Heart right ventricle (tissue), 16 donors: ENCODE measurements around the gene PXT1. TPM values are rescaled to one million over a fixed set of nuclear protein-coding genes. Genes with fewer than 3 reads are reported as not detected.
"Not testable (repeated sequence)": the region's sequence is repeated elsewhere in the genome, so short reads cannot be mapped to it uniquely, and the experiment has no call there.

Experiments used
- ATAC-seq, 8 donors: fragments of 200-7000 bp; cut with Tn5 transposase; one replicate each; pipeline ENCODE4 v1.9.1; 2020; ENCODE audit warnings: mild to moderate bottlenecking in 8 of 8, moderate library complexity in 8 of 8, moderate number of reproducible peaks in 1 of 8
- DNase-seq, 2 donors: peaks; one replicate each; pipeline ENCODE4 v3.0.0-alpha.2; 2020
- H3K27ac ChIP-seq, 10 donors: fragments of 200-600 bp; sonication (generic) in 2 of 10; one replicate each; pipeline versions ENCODE4 v1.5.0 to v1.8.0; 2020 to 2022; ENCODE audit warnings: mild to moderate bottlenecking in 3 of 10
- H3K27me3 ChIP-seq, 7 donors: fragments of 200-600 bp; one replicate each; pipeline ENCODE4 v1.8.0; 2021 to 2022; ENCODE audit warnings: mild to moderate bottlenecking in 2 of 7
- H3K36me3 ChIP-seq, 9 donors: fragments of 200-600 bp; sonication (generic) in 1 of 9; one replicate each; pipeline versions ENCODE4 v1.5.0 to v1.8.0; 2020 to 2022; ENCODE audit warnings: mild to moderate bottlenecking in 2 of 9
- H3K4me1 ChIP-seq, 9 donors: fragments of 200-600 bp; sonication (generic) in 1 of 9; one replicate each; pipeline versions ENCODE4 v1.5.0 to v1.8.0; 2020 to 2022; ENCODE audit warnings: mild to moderate bottlenecking in 4 of 9
- H3K4me3 ChIP-seq, 10 donors: fragments of 200-600 bp; sonication (generic) in 2 of 10; one replicate each; pipeline versions ENCODE4 v1.5.0 to v1.8.0; 2020 to 2022; ENCODE audit warnings: mild to moderate bottlenecking in 7 of 10, moderate library complexity in 2 of 10
- H3K9me3 ChIP-seq, 11 donors: fragments of 200-600 bp in 10 of 11; sonication (generic) in 2 of 11; one replicate each; pipeline versions ENCODE4 v1.5.0 to v1.8.0; 2013 to 2022; ENCODE audit warnings: mild to moderate bottlenecking in 2 of 11, control low read depth in 1 of 11, moderate library complexity in 1 of 11
- WGBS, 2 donors: extraction: QIAGEN DNeasy Blood & Tissue Kit; methylation state at CpG; one replicate each; pipeline ENCODE4 v1.1.7; 2013; ENCODE audit warnings: inconsistent platforms in 1 of 2; 5-methylcytosine and 5-hydroxymethylcytosine counted together
- intact Hi-C, 10 donors: fragments of 100-400 bp; cut with DNase I; formaldehyde crosslinking; loops; one replicate each; pipeline versions ENCODE4 v1.11.1 to v1.14.2; 2022
- polyA plus RNA-seq, 2 donors: library from polyadenylated mRNA; stranded (reverse); fragments of 200-250 nt; gene quantifications; one replicate each; pipeline ENCODE4 v1.2.3, GENCODE V29; 2013
- total RNA-seq, 10 donors: library from RNA; stranded (reverse); fragmentation: NEBNext Ultra II Directional in 3 of 10; extraction: Animal tissue kit (Norgen Biotek cat#: 25700) in 3 of 10; gene quantifications; one replicate each; pipeline versions ENCODE4 v1.2.1 to v1.2.4, GENCODE V29; 2021 to 2023
- TF ChIP-seq, protein P1 (sequence below), 9 donors: fragments of 200-600 bp; sonication (generic) in 2 of 9; IDR thresholded peaks; one replicate each; pipeline versions ENCODE4 v1.5.0 to v1.8.0; 2021 to 2022; ENCODE audit warnings: antibody characterized with exemption in 9 of 9, mild to moderate bottlenecking in 5 of 9, moderate library complexity in 1 of 9
- donor health status: Arrhythmogenic right ventricular cardiomyopathy.
- donor health status: ischemic (EF 13 %, LVEDD 7.1; RV severe dilation, severe dysfunction).
- donor health status: healthy with polysubstance abuse.
- donor health status: DM: no; HTN: yes; CAD: no.
- donor health status: DM: no; HTN: no; CAD: no.
- donor health status: ischemic (EF 25% LVEDD 6.9; RV normal size, moderate dysfunction).
- donor health status: ischemic (EF 25% LVEDD 5.7; RV mildly dilated, moderate dysfunction).
- donor health status: healthy.
- donor health status: DM: yes; HTN: yes; CAD: no.
- donor health status: Ischemic cardiomyopathy.
- donor health status: ischemic (EF 35%, LVEDD 5.7; RV mildly dilated, moderate dysfunction).
- donor health status: nonischemic (EF 11% LVEDD 7.7; RV severe dilation, severe dysfunction).
- donor health status: DM: yes; HTN: yes; CAD: no.
- donor health status: PGD.
- donor health status: ischemic (EF 29% LVEDD 5.4; RV normal size, mild dysfunction).
- donor health status: nonischemic (EF 23%, LVEDD 6.1; RV moderate dilation, normal function).

Gene PXT1
- total and polyA plus RNA-seq, 12 donors = 0.15 to 0.34 (median 0.23) TPM; not detected in 5

GRCh38 chr6:36413489-36414480 is 28.9 kb downstream of the PXT1 start:
- Histone ChIP-seq H3K27me3 (no peaks in the 10 kb centered on the region), H3K4me1 (no peaks in the 10 kb centered on the region), H3K4me3 (no peak overlapping the region), H3K36me3 (no peaks in the 10 kb centered on the region), H3K9me3 (peaks cover 0 to 17% (median 2%) of the 10 kb centered on the region in 11 donors), H3K27ac (no peak overlapping the region)
- intact Hi-C loops = no loop called here
- no peak for DNase-seq
- WGBS, 2 donors = 91 to 92% methylated on average over 4 of the region's 4 CpGs
- TF ChIP-seq, protein P1, sequence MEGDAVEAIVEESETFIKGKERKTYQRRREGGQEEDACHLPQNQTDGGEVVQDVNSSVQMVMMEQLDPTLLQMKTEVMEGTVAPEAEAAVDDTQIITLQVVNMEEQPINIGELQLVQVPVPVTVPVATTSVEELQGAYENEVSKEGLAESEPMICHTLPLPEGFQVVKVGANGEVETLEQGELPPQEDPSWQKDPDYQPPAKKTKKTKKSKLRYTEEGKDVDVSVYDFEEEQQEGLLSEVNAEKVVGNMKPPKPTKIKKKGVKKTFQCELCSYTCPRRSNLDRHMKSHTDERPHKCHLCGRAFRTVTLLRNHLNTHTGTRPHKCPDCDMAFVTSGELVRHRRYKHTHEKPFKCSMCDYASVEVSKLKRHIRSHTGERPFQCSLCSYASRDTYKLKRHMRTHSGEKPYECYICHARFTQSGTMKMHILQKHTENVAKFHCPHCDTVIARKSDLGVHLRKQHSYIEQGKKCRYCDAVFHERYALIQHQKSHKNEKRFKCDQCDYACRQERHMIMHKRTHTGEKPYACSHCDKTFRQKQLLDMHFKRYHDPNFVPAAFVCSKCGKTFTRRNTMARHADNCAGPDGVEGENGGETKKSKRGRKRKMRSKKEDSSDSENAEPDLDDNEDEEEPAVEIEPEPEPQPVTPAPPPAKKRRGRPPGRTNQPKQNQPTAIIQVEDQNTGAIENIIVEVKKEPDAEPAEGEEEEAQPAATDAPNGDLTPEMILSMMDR (IDR thresholded peaks at IDR 0.05) = no peak
- ATAC-seq = no peak

DNA sequence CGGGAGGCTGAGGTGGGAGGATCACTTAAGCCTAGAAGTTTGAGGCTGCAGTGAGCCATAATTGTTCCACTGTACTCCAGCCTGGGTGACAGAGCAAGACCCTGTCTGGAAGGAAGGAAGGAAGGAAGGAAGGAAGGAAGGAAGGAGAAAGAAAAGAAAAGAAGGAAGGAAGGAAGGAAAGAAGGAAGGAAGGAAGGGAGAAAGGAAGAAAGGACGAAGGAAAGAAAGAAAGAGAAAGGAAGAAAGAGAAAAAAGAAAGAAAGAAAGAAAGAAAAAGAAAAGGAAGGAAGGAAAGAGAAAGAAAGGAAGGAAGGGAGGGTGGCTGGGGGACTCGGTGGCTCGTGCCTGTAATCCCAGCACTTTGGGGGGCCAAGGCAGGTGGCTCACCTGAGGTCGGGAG is 32.9 kb downstream of the PXT1 start:
- 72 to 83% methylated on average over 5 of the region's 5 CpGs for WGBS, 2 donors
- not testable (repeated sequence) for H3K4me3 ChIP-seq

GRCh38 chr6:36404164-36404563 is 38.5 kb downstream of the PXT1 start:
- H3K27ac ChIP-seq = no peak overlapping the region
- TF ChIP-seq, protein P1 (IDR thresholded peaks at IDR 0.05) = no peak
- H3K4me1 ChIP-seq = no peaks in the 10 kb centered on the region
- H3K4me3 ChIP-seq = no peak overlapping the region
- intact Hi-C loops = no loop called here
- no peaks in the 10 kb centered on the region for H3K36me3 ChIP-seq
- no peak for DNase-seq
- WGBS, 2 donors = 95 to 96% methylated on average over 4 of the region's 4 CpGs
- no peak for ATAC-seq
- peaks cover 0 to 13% (median 0%) of the 10 kb centered on the region in 7 donors for H3K27me3 ChIP-seq
- no peaks in the 10 kb centered on the region for H3K9me3 ChIP-seq

More for the DNA sequence above, 32.9 kb downstream of the PXT1 start:
- ATAC-seq, H3K36me3 ChIP-seq, H3K4me1 ChIP-seq, H3K27me3 ChIP-seq, DNase-seq, intact Hi-C loops, H3K27ac ChIP-seq: not testable (repeated sequence)
- peaks cover 0 to 17% (median 2%) of the 10 kb centered on the region in 11 donors for H3K9me3 ChIP-seq

GRCh38 chr6:36402481-36402880 is 40.2 kb downstream of the PXT1 start:
- Histone ChIP-seq H3K27ac (no peak overlapping the region), H3K9me3 (peaks cover 0 to 6% (median 0%) of the 10 kb centered on the region in 11 donors), H3K27me3 (peaks cover 0 to 13% (median 0%) of the 10 kb centered on the region in 7 donors), H3K36me3 (no peaks in the 10 kb centered on the region), H3K4me3 (no peak overlapping the region), H3K4me1 (no peaks in the 10 kb centered on the region)
- ATAC-seq (no peak), DNase-seq (no peak)
- WGBS, 2 donors = 64 to 72% methylated on average over 3 of the region's 3 CpGs
- intact Hi-C loops = no loop called here
- TF ChIP-seq, protein P1 (IDR thresholded peaks at IDR 0.05) = no peak

- DNase-seq = no peak
- Histone ChIP-seq H3K27me3 (peaks cover 0 to 13% (median 0%) of the 10 kb centered on the region in 7 donors), H3K36me3 (no peaks in the 10 kb centered on the region), H3K27ac (no peak overlapping the region), H3K4me1 (no peaks in the 10 kb centered on the region), H3K9me3 (peaks cover 0 to 6% (median 0%) of the 10 kb centered on the region in 11 donors), H3K4me3 (no peak overlapping the region)
- WGBS, 2 donors = 78 to 79% methylated on average over 1 of the region's 1 CpG
- intact Hi-C loops = no loop called here
- TF ChIP-seq, protein P1 (IDR thresholded peaks at IDR 0.05) = no peak
- no peak for ATAC-seq
Observed at GRCh38 chr6:36399970-36400369, 42.7 kb downstream of the PXT1 start.
